ENCODE measurements around the gene WDR33. TPM values are rescaled to one million over a fixed set of nuclear protein-coding genes. Genes with fewer than 3 reads are reported as not detected.

The WDR33 gene
- total RNA-seq, 5 donors from 2014 or later (not counting 1 experiment from before 2014, with no cell fraction given) = 54.5 to 79.8 (median 76.2) TPM

GRCh38 chr2:127662937-127663565 is 147.9 kb downstream of the WDR33 start:
- no peak overlapping the region for H3K4me3 ChIP-seq (ENCODE audit: control insufficient read depth in 1 of 2, extremely low read depth in 1 of 2, low read length in 1 of 2)
- H3K9me3 ChIP-seq = no peaks in the 10 kb centered on the region
- H3K27ac ChIP-seq (ENCODE audit: low read length) = no peak overlapping the region
- Mint-ChIP-seq H3K36me3 (no peaks in the 10 kb centered on the region), H3K27ac (no peak overlapping the region), H3K27me3 (peaks cover 44 to 69% of the 10 kb centered on the region in 2 donors), H3K9me3 (no peaks in the 10 kb centered on the region), H3K4me1 (peaks cover 0 to 3% (median 0%) of the 10 kb centered on the region in 3 donors), H3K4me3 (no peak overlapping the region)
- peaks cover 5 to 53% of the 10 kb centered on the region in 2 experiments for H3K27me3 ChIP-seq (replicated peaks in 1 of 2; ENCODE audit: control insufficient read depth in 2 of 2, extremely low read depth in 1 of 2, insufficient read depth in 2 of 2, low read length in 1 of 2)
- POLR2A ChIA-PET = no interaction called here
- no peaks in the 10 kb centered on the region for H3K4me1 ChIP-seq (ENCODE audit: control insufficient read depth in 1 of 2, extremely low read depth in 1 of 2, insufficient read depth in 2 of 2, low read length in 2 of 2)
- WGBS (ENCODE audit: insufficient coverage) = 72% methylated on average over 9 of the region's 9 CpGs
- DNase-seq = no peak
- CTCF ChIA-PET = no interaction called here
- ATAC-seq (replicated peaks in 1 of 4) = no peak
- H3K36me3 ChIP-seq (ENCODE audit: control insufficient read depth in 2 of 2, extremely low read depth in 1 of 2, insufficient read depth in 1 of 2, low read length in 1 of 2) = no peaks in the 10 kb centered on the region

GRCh38 chr2:127661949-127662510 is 148.9 kb downstream of the WDR33 start:
- Histone ChIP-seq H3K4me3 (ENCODE audit: control insufficient read depth in 1 of 2, extremely low read depth in 1 of 2, low read length in 1 of 2) (no peak overlapping the region), H3K4me1 (ENCODE audit: control insufficient read depth in 1 of 2, extremely low read depth in 1 of 2, insufficient read depth in 2 of 2, low read length in 2 of 2) (no peaks in the 10 kb centered on the region), H3K27ac (ENCODE audit: low read length) (no peak overlapping the region), H3K27me3 (replicated peaks in 1 of 2; ENCODE audit: control insufficient read depth in 2 of 2, extremely low read depth in 1 of 2, insufficient read depth in 2 of 2, low read length in 1 of 2) (peaks cover 5 to 59% of the 10 kb centered on the region in 2 experiments), H3K36me3 (ENCODE audit: control insufficient read depth in 2 of 2, extremely low read depth in 1 of 2, insufficient read depth in 1 of 2, low read length in 1 of 2) (no peaks in the 10 kb centered on the region), H3K9me3 (no peaks in the 10 kb centered on the region)
- ATAC-seq (replicated peaks in 1 of 4) = no peak
- Mint-ChIP-seq H3K4me3 (no peak overlapping the region), H3K36me3 (no peaks in the 10 kb centered on the region), H3K27ac (no peak overlapping the region), H3K27me3 (peaks cover 41 to 62% of the 10 kb centered on the region in 2 donors), H3K9me3 (no peaks in the 10 kb centered on the region), H3K4me1 (peaks cover 0 to 3% (median 0%) of the 10 kb centered on the region in 3 donors)
- 66% methylated on average over 8 of the region's 9 CpGs for WGBS (ENCODE audit: insufficient coverage)
- no peak for DNase-seq
- ChIA-PET CTCF (no interaction called here), POLR2A (no interaction called here)

- Histone ChIP-seq H3K4me3 (ENCODE audit: control insufficient read depth in 1 of 2, extremely low read depth in 1 of 2, low read length in 1 of 2) (no peak overlapping the region), H3K27ac (ENCODE audit: low read length) (no peak overlapping the region), H3K9me3 (no peaks in the 10 kb centered on the region), H3K27me3 (replicated peaks in 1 of 2; ENCODE audit: control insufficient read depth in 2 of 2, extremely low read depth in 1 of 2, insufficient read depth in 2 of 2, low read length in 1 of 2) (peaks cover 5 to 61% of the 10 kb centered on the region in 2 experiments), H3K36me3 (ENCODE audit: control insufficient read depth in 2 of 2, extremely low read depth in 1 of 2, insufficient read depth in 1 of 2, low read length in 1 of 2) (no peaks in the 10 kb centered on the region), H3K4me1 (ENCODE audit: control insufficient read depth in 1 of 2, extremely low read depth in 1 of 2, insufficient read depth in 2 of 2, low read length in 2 of 2) (no peaks in the 10 kb centered on the region)
- H3K4me3 Mint-ChIP-seq = no peak overlapping the region
- no peaks in the 10 kb centered on the region for H3K9me3 Mint-ChIP-seq
- CTCF ChIA-PET = no interaction called here
- no peak overlapping the region for H3K27ac Mint-ChIP-seq
- 93% methylated on average over 14 of the region's 14 CpGs for WGBS (ENCODE audit: insufficient coverage)
- POLR2A ChIA-PET = no interaction called here
- DNase-seq = peak in 1 of 35 experiments; percentile 2
- ATAC-seq (replicated peaks in 1 of 4) = no peak
- peaks cover 33 to 54% of the 10 kb centered on the region in 2 donors for H3K27me3 Mint-ChIP-seq
- peaks cover 0 to 3% (median 0%) of the 10 kb centered on the region in 3 donors for H3K4me1 Mint-ChIP-seq
- H3K36me3 Mint-ChIP-seq = no peaks in the 10 kb centered on the region
These were observed 149.8 kb downstream of the WDR33 start for GRCh38 chr2:127661072-127661649.

- Histone ChIP-seq H3K4me3 (ENCODE audit: control insufficient read depth in 1 of 2, extremely low read depth in 1 of 2, low read length in 1 of 2) (no peak overlapping the region), H3K36me3 (ENCODE audit: control insufficient read depth in 2 of 2, extremely low read depth in 1 of 2, insufficient read depth in 1 of 2, low read length in 1 of 2) (no peaks in the 10 kb centered on the region), H3K9me3 (no peaks in the 10 kb centered on the region), H3K27me3 (replicated peaks in 1 of 2; ENCODE audit: control insufficient read depth in 2 of 2, extremely low read depth in 1 of 2, insufficient read depth in 2 of 2, low read length in 1 of 2) (peaks cover 0 to 60% of the 10 kb centered on the region in 2 experiments), H3K4me1 (ENCODE audit: control insufficient read depth in 1 of 2, extremely low read depth in 1 of 2, insufficient read depth in 2 of 2, low read length in 2 of 2) (no peaks in the 10 kb centered on the region), H3K27ac (ENCODE audit: low read length) (no peak overlapping the region)
- WGBS (ENCODE audit: insufficient coverage) = 88% methylated on average over 10 of the region's 10 CpGs
- Mint-ChIP-seq H3K4me1 (peaks cover 0 to 3% (median 0%) of the 10 kb centered on the region in 3 donors), H3K4me3 (no peak overlapping the region), H3K27ac (no peak overlapping the region), H3K36me3 (no peaks in the 10 kb centered on the region), H3K9me3 (no peaks in the 10 kb centered on the region), H3K27me3 (peaks cover 24 to 46% of the 10 kb centered on the region in 2 donors)
- ChIA-PET POLR2A (no interaction called here), CTCF (no interaction called here)
- ATAC-seq (replicated peaks in 1 of 4) = no peak
- no peak for DNase-seq
These were observed 150.7 kb downstream of the WDR33 start for GRCh38 chr2:127660291-127660578.

- H3K27me3 Mint-ChIP-seq = peaks cover 18 to 40% of the 10 kb centered on the region in 2 donors
- H3K9me3 Mint-ChIP-seq = no peaks in the 10 kb centered on the region
- H3K36me3 ChIP-seq (ENCODE audit: control insufficient read depth in 2 of 2, extremely low read depth in 1 of 2, insufficient read depth in 1 of 2, low read length in 1 of 2) = no peaks in the 10 kb centered on the region
- no peaks in the 10 kb centered on the region for H3K9me3 ChIP-seq
- ChIA-PET POLR2A (no interaction called here), CTCF (no interaction called here)
- ATAC-seq (replicated peaks in 1 of 4) (no peak), DNase-seq (no peak)
- H3K4me3 ChIP-seq (ENCODE audit: control insufficient read depth in 1 of 2, extremely low read depth in 1 of 2, low read length in 1 of 2) = no peak overlapping the region
- no peak overlapping the region for H3K4me3 Mint-ChIP-seq
- no peak overlapping the region for H3K27ac ChIP-seq (ENCODE audit: low read length)
- H3K27me3 ChIP-seq (replicated peaks in 1 of 2; ENCODE audit: control insufficient read depth in 2 of 2, extremely low read depth in 1 of 2, insufficient read depth in 2 of 2, low read length in 1 of 2) = peaks cover 0 to 59% of the 10 kb centered on the region in 2 experiments
- no peaks in the 10 kb centered on the region for H3K4me1 ChIP-seq (ENCODE audit: control insufficient read depth in 1 of 2, extremely low read depth in 1 of 2, insufficient read depth in 2 of 2, low read length in 2 of 2)
- peaks cover 0 to 3% (median 0%) of the 10 kb centered on the region in 3 donors for H3K4me1 Mint-ChIP-seq
- H3K36me3 Mint-ChIP-seq = no peaks in the 10 kb centered on the region
- H3K27ac Mint-ChIP-seq = no peak overlapping the region
- WGBS (ENCODE audit: insufficient coverage) = 79% methylated on average over 9 of the region's 14 CpGs
These were observed 151.3 kb downstream of the WDR33 start for GRCh38 chr2:127659408-127660290.

- Mint-ChIP-seq H3K4me3 (no peak overlapping the region), H3K9me3 (no peaks in the 10 kb centered on the region), H3K27me3 (peaks cover 18 to 40% of the 10 kb centered on the region in 2 donors), H3K4me1 (peaks cover 0 to 3% (median 0%) of the 10 kb centered on the region in 3 donors), H3K36me3 (no peaks in the 10 kb centered on the region), H3K27ac (no peak overlapping the region)
- Histone ChIP-seq H3K4me1 (ENCODE audit: control insufficient read depth in 1 of 2, extremely low read depth in 1 of 2, insufficient read depth in 2 of 2, low read length in 2 of 2) (no peaks in the 10 kb centered on the region), H3K36me3 (ENCODE audit: control insufficient read depth in 2 of 2, extremely low read depth in 1 of 2, insufficient read depth in 1 of 2, low read length in 1 of 2) (no peaks in the 10 kb centered on the region), H3K9me3 (no peaks in the 10 kb centered on the region), H3K4me3 (ENCODE audit: control insufficient read depth in 1 of 2, extremely low read depth in 1 of 2, low read length in 1 of 2) (no peak overlapping the region), H3K27me3 (replicated peaks in 1 of 2; ENCODE audit: control insufficient read depth in 2 of 2, extremely low read depth in 1 of 2, insufficient read depth in 2 of 2, low read length in 1 of 2) (peaks cover 0 to 53% of the 10 kb centered on the region in 2 experiments), H3K27ac (ENCODE audit: low read length) (no peak overlapping the region)
- POLR2A ChIA-PET = no interaction called here
- no peak for DNase-seq
- 87% methylated on average over 15 of the region's 20 CpGs for WGBS (ENCODE audit: insufficient coverage)
- CTCF ChIA-PET = no interaction called here
- ATAC-seq (replicated peaks in 1 of 4) = no peak
These were observed 152.1 kb downstream of the WDR33 start for GRCh38 chr2:127658641-127659407.
